ENCODE data around the gene OTOL1. TPM values are rescaled to one million over a fixed set of nuclear protein-coding genes. Genes with fewer than 3 reads are reported as not detected.

Gene OTOL1
- total RNA-seq, 1 experiment from 2014 or later: not detected

DNA sequence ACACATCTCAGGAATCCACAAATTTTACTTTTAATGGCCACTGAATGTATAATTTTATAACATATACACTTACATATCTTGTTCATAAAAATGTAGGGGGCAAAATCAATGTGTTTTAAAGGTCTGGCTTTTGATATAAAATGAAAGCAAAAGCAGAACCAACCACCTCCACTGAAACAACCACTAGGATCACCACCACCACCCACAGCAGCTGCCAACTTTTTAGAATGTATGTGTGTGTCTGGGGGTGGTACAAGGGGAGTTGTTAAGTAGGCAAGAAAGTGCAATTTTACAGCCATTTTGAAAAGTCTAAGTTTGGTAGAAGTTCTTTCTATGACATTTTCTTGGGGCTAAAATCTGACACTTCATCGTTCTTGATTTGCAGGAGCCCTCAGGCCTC lies 44.0 kb downstream of the OTOL1 start:
- no peak for DNase-seq (ENCODE audit: low read depth)

GRCh38 chr3:161545824-161546223 lies 49.2 kb downstream of the OTOL1 start:
- no peak for DNase-seq (ENCODE audit: low read depth)

- DNase-seq (ENCODE audit: low read depth): no peak
These were observed 51.7 kb downstream of the OTOL1 start for GRCh38 chr3:161548301-161548700.

DNA sequence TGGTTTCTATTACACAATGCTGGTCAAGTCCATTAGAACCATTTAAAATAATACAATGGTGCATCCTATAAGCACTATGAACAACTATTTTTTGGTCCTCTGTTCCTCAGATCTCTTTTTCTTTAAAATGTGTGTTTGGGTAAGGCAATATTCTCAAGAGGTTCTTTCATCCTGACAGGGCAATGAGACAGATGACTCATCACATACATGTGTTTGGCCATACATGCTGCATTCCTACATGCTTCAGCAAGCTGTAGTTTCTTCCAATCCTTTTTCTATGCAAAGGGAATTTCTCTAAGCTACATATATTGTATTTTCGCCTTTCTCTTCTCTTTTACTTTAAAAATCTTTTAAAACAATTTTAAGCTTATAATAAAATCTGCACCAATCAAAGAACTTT lies 52.7 kb downstream of the OTOL1 start:
- DNase-seq (ENCODE audit: low read depth): no peak

GRCh38 chr3:161550491-161551195 lies 54.0 kb downstream of the OTOL1 start:
- no peak for DNase-seq (ENCODE audit: low read depth)

DNA sequence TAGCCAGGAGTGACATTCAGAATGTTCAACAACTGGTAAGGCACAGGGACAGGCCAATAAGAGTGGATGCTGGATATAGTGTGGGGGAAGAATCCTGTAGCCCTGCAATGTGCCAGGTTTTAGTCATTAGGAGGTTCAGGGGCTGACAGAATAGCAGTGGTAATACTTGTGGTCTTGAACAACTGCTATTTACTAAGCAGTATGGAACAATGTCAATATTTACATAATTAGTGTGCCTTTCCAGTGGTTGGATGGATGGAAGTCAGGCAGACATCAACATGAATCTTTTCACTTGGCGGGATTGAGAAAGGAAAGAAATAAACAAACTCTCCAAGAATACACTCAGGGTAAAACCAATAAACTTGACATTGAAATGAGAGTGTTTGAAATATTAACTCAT lies 55.1 kb downstream of the OTOL1 start:
- no peak for DNase-seq (ENCODE audit: low read depth)

- no peak for DNase-seq (ENCODE audit: low read depth)
These were observed 56.5 kb downstream of the OTOL1 start for GRCh38 chr3:161552984-161553560.

Other genes starting within 250 kb of the OTOL1 start
- gene SPTSSB, start 125.3 kb upstream of the OTOL1 start, total RNA-seq (2014; rRNA removed; shearing (Covaris generic)): not detected in 2 replicates